OCI-LY3 (cell line): ENCODE data around the gene ACTG2.

Experiments
- EZH2phosphoT487 ChIP-seq: fragments of 200-600 bp; shearing (Covaris generic); IDR thresholded peaks from 2 replicates; pipeline ENCODE4 v1.6.1; 2018; ENCODE audit warnings: antibody characterized with exemption, mixed run types, low read depth
- TF ChIP-seq, protein P1 (sequence below): fragments of 200-600, 300-600 bp; sonication (generic); IDR thresholded peaks from 2 replicates; pipeline ENCODE4 v1.5.1; 2014; ENCODE audit warnings: antibody characterized with exemption, low read length, low read depth

DNA sequence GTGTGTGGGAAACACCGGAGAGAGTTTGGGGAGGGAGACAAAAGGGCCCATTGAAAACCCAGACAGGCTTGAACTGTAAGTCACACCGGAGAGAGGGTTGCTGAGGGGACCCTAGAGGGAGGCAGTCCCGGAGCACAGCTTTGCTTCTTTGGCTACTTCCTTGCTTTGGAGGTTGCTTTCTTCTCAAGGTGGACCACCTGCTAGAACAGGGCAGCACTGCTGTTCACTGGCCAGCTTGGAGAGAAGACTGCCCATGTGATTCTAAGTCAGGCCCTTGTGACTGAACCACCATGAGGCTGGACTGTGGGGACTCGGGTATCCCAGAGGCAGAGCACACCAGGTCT lies 4.4 kb downstream of the ACTG2 start:
- TF ChIP-seq, protein P1, sequence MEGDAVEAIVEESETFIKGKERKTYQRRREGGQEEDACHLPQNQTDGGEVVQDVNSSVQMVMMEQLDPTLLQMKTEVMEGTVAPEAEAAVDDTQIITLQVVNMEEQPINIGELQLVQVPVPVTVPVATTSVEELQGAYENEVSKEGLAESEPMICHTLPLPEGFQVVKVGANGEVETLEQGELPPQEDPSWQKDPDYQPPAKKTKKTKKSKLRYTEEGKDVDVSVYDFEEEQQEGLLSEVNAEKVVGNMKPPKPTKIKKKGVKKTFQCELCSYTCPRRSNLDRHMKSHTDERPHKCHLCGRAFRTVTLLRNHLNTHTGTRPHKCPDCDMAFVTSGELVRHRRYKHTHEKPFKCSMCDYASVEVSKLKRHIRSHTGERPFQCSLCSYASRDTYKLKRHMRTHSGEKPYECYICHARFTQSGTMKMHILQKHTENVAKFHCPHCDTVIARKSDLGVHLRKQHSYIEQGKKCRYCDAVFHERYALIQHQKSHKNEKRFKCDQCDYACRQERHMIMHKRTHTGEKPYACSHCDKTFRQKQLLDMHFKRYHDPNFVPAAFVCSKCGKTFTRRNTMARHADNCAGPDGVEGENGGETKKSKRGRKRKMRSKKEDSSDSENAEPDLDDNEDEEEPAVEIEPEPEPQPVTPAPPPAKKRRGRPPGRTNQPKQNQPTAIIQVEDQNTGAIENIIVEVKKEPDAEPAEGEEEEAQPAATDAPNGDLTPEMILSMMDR = no peak
- TF ChIP-seq EZH2phosphoT487 = no peak
